GM15510 (cell line): ENCODE results near the gene BTRC.

ENCODE experiments used
- POLR2A ChIP-seq: IDR thresholded peaks from 3 replicates; pipeline ENCODE4 v1.6.1; 2011; ENCODE audit warnings: borderline replicate concordance; ENCODE audit not compliant: insufficient read length; ENCODE audit errors: extremely low read depth

Gene BTRC

GRCh38 chr10:101560298-101561067 lies 206.5 kb downstream of the BTRC start:
- no peak for TF ChIP-seq POLR2A

- no peak for TF ChIP-seq POLR2A
Measured at GRCh38 chr10:101561068-101561915, 207.3 kb downstream of the BTRC start.

- no peak for TF ChIP-seq POLR2A
Measured at GRCh38 chr10:101562231-101562630, 208.3 kb downstream of the BTRC start.

GRCh38 chr10:101563007-101563406 lies 209.0 kb downstream of the BTRC start:
- no peak for TF ChIP-seq POLR2A

GRCh38 chr10:101563497-101564040 lies 209.6 kb downstream of the BTRC start:
- TF ChIP-seq POLR2A = no peak

- no peak for TF ChIP-seq POLR2A
Measured at GRCh38 chr10:101564490-101564991, 210.6 kb downstream of the BTRC start.

GRCh38 chr10:101565370-101565900 lies 211.5 kb downstream of the BTRC start:
- TF ChIP-seq POLR2A = no peak

GRCh38 chr10:101565936-101566332 lies 212.0 kb downstream of the BTRC start:
- no peak for TF ChIP-seq POLR2A

- TF ChIP-seq POLR2A = no peak
Measured at GRCh38 chr10:101566333-101567164, 212.6 kb downstream of the BTRC start.

- TF ChIP-seq POLR2A = no peak
Measured at GRCh38 chr10:101567165-101568006, 213.4 kb downstream of the BTRC start.

- TF ChIP-seq POLR2A = no peak
Measured at GRCh38 chr10:101568054-101568745, 214.2 kb downstream of the BTRC start.

GRCh38 chr10:101569323-101569621 lies 215.3 kb downstream of the BTRC start:
- TF ChIP-seq POLR2A = no peak

- no peak for TF ChIP-seq POLR2A
Measured at GRCh38 chr10:101569622-101570427, 215.9 kb downstream of the BTRC start.
